OCI-LY7 (cell line): ENCODE measurements around the gene MACROD1. TPM values are rescaled to one million over a fixed set of nuclear protein-coding genes. Genes with fewer than 3 reads are reported as not detected.

Experiments
- BruUV-seq: library from RNA; stranded (reverse); fragments of 400-500 nt; replicated peaks from 2 replicates; lab custom pipeline; 2021; lab: Mats Ljungman, UMichigan
- CTCF ChIA-PET: fragments of 300-600 bp; sonication (Branson Sonifier 250); formaldehyde crosslinking; loops from one replicate; lab custom pipeline; 2022; ENCODE audit warnings: antibody characterized with exemption; ENCODE audit not compliant: unreplicated experiment; lab: Charles Lee
- POLR2A ChIA-PET: fragments of 300-600 bp; sonication (Branson Sonifier 250); formaldehyde crosslinking; loops from one replicate; lab custom pipeline; 2022; ENCODE audit warnings: antibody characterized with exemption; lab: Charles Lee
- DNase-seq: peaks from one replicate; pipeline ENCODE4 v3.0.0-alpha.2; 2015; ENCODE audit warnings: low spot score
- H2AFZ ChIP-seq: fragments of 200-600 bp; sonication (generic), shearing (Covaris generic); 2 replicates; pipeline ENCODE4 v1.6.1; 2014; ENCODE audit warnings: mild to moderate bottlenecking, antibody characterized with exemption, low read length, moderate library complexity
- H3K27ac ChIP-seq: fragments of 200-600 bp; sonication (generic); 2 replicates; pipeline ENCODE4 v1.5.1; 2014; ENCODE audit warnings: mixed run types, low read depth, mild to moderate bottlenecking, moderate library complexity, low read length, inconsistent platforms; ENCODE audit not compliant: poor library complexity, severe bottlenecking
- H3K36me3 ChIP-seq: fragments of 200-600 bp; sonication (generic); 2 replicates; pipeline ENCODE4 v1.6.1; 2014; ENCODE audit warnings: mild to moderate bottlenecking, antibody characterized with exemption, low read length, moderate library complexity, mixed read lengths; ENCODE audit not compliant: insufficient read depth
- H3K4me1 ChIP-seq: fragments of 200-600 bp; sonication (generic); 2 replicates; pipeline ENCODE4 v1.5.1; 2014; ENCODE audit warnings: mild to moderate bottlenecking, low read length; ENCODE audit not compliant: insufficient read depth, poor library complexity, severe bottlenecking
- H3K4me2 ChIP-seq: fragments of 200-600 bp; sonication (generic); 2 replicates; pipeline ENCODE4 v1.6.1; 2014; ENCODE audit warnings: mild to moderate bottlenecking, low read length
- H3K4me3 ChIP-seq: fragments of 200-600 bp; sonication (generic); 2 replicates; pipeline ENCODE4 v1.5.1; 2014; ENCODE audit warnings: mild to moderate bottlenecking, low read depth, low read length; ENCODE audit not compliant: poor library complexity, severe bottlenecking
- H3K79me2 ChIP-seq: fragments of 200-600 bp; sonication (generic); 2 replicates; pipeline ENCODE4 v1.6.1; 2016; ENCODE audit warnings: low read depth, mild to moderate bottlenecking, low read length, moderate library complexity, mixed read lengths; ENCODE audit not compliant: insufficient read depth
- H3K9me2 ChIP-seq: fragments of 200-600 bp; sonication (generic); 2 replicates; pipeline ENCODE4 v1.6.1; 2016; ENCODE audit warnings: mild to moderate bottlenecking, low read length, mixed read lengths; ENCODE audit not compliant: insufficient read depth
- H3K9me3 ChIP-seq: fragments of 200-600 bp; sonication (generic); 2 replicates; pipeline ENCODE4 v1.6.1; 2014; ENCODE audit warnings: mild to moderate bottlenecking, mixed run types, low read length, mixed read lengths
- H4K20me1 ChIP-seq: fragments of 200-600 bp; sonication (generic); 2 replicates; pipeline ENCODE4 v1.6.1; 2014; ENCODE audit warnings: mild to moderate bottlenecking, antibody characterized with exemption, low read length, moderate library complexity, mixed read lengths; ENCODE audit not compliant: insufficient read depth
- EZH2phosphoT487 ChIP-seq: fragments of 200-600 bp; sonication (generic); IDR thresholded peaks from 2 replicates; pipeline ENCODE4 v1.6.1; 2018; ENCODE audit warnings: low read depth, borderline replicate concordance, mild to moderate bottlenecking, mixed run types, antibody characterized with exemption, low read length, moderate library complexity, mixed read lengths
- intact Hi-C: fragments of 100-400 bp; cut with micrococcal nuclease; formaldehyde crosslinking; loops from one replicate; pipeline ENCODE4 v1.10.0; 2022; ENCODE audit not compliant: unreplicated experiment
- total RNA-seq, 2 experiments: library from RNA; depleted of rRNA in 1 of 2; stranded (reverse); fragments of >200 nt in 1 of 2; shearing (Covaris generic) in 1 of 2; gene quantifications; 2 replicates each; pipeline ENCODE4 v1.2.3, GENCODE V29; 2014 to 2022
- TF ChIP-seq, protein P1 (sequence below): fragments of 200-600 bp; sonication (generic); conservative IDR thresholded peaks from 2 replicates; pipeline ENCODE4 v1.5.1; 2014; ENCODE audit warnings: mild to moderate bottlenecking, antibody characterized with exemption, low read length, moderate library complexity, mixed read lengths

The MACROD1 gene
- total RNA-seq, 2 experiments from 2014 or later = 14.7 to 25.4 TPM

DNA sequence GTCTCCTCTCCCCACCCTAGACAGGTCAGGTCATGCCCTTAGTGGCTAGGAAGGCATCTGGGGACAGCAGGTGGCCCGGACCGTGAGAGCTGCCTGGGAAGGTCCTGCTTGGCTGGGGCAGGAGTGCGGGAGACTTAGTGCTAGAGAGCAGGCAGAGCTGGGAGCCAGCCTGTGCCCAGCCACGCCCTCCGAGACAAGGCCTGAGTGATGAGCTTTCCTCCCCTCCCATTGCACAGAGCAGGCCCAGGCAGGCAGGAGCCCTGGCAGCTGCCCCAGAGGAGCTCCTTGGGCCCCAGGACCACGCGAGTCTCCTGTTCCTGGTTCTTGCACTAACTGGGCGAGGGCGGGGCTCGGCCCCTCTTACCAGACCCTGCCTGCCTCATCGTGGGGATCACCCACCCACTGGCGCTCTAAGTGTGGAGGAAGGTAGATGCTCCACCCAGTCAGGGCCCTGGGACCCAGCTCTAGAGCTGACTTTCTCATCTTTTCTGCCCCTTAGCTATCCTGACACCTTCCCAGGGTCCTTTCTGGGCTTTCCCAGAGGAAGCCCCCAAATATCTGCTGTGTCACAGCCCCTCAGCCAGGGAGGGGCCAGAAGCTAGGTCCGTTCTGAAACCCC, 44.9 kb downstream of the MACROD1 start:
- Histone ChIP-seq H3K4me1 (no peaks in the 10 kb centered on the region), H4K20me1 (no peaks in the 10 kb centered on the region), H2AFZ (no peak overlapping the region), H3K9me3 (no peaks in the 10 kb centered on the region), H3K4me2 (no peak overlapping the region), H3K9me2 (no peaks in the 10 kb centered on the region), H3K79me2 (no peaks in the 10 kb centered on the region), H3K27ac (no peak overlapping the region), H3K4me3 (no peak overlapping the region), H3K36me3 (no peaks in the 10 kb centered on the region)
- no peak for DNase-seq
- ChIA-PET POLR2A (no interaction called here), CTCF (no interaction called here)
- no TSS peak for BruUV-seq
- TF ChIP-seq EZH2phosphoT487 = no peak
- TF ChIP-seq, protein P1, sequence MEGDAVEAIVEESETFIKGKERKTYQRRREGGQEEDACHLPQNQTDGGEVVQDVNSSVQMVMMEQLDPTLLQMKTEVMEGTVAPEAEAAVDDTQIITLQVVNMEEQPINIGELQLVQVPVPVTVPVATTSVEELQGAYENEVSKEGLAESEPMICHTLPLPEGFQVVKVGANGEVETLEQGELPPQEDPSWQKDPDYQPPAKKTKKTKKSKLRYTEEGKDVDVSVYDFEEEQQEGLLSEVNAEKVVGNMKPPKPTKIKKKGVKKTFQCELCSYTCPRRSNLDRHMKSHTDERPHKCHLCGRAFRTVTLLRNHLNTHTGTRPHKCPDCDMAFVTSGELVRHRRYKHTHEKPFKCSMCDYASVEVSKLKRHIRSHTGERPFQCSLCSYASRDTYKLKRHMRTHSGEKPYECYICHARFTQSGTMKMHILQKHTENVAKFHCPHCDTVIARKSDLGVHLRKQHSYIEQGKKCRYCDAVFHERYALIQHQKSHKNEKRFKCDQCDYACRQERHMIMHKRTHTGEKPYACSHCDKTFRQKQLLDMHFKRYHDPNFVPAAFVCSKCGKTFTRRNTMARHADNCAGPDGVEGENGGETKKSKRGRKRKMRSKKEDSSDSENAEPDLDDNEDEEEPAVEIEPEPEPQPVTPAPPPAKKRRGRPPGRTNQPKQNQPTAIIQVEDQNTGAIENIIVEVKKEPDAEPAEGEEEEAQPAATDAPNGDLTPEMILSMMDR = no peak
- intact Hi-C loops = no loop called here

DNA sequence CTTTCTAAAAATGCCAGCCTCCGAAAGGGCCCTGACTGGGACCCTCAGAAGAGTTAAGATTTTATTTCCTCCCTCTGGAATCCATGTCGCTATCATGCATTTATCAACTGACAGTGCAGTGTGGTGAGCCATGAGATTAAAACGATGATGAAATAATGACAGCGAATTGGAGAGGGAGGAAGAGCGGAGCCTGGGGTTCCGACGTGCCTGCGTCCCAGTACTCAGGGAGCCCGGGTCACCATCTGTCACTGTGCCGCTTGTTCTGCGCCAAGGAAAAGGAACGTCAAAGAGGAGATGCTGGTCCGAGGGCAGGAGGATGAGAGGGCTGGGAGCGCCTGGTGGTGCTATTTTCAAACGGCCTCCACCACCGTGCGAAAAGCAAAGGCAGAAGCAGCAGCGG, 46.2 kb downstream of the MACROD1 start:
- intact Hi-C loops = no loop called here
- H3K79me2 ChIP-seq = no peaks in the 10 kb centered on the region
- H3K27ac ChIP-seq = no peak overlapping the region
- H3K4me1 ChIP-seq = no peaks in the 10 kb centered on the region
- BruUV-seq = no TSS peak
- TF ChIP-seq, protein P1 = no peak
- no peak for TF ChIP-seq EZH2phosphoT487
- POLR2A ChIA-PET = no interaction called here
- no peaks in the 10 kb centered on the region for H3K36me3 ChIP-seq
- no peak for DNase-seq
- H2AFZ ChIP-seq = no peak overlapping the region
- no peak overlapping the region for H3K4me2 ChIP-seq
- no peaks in the 10 kb centered on the region for H4K20me1 ChIP-seq
- CTCF ChIA-PET = no interaction called here
- no peaks in the 10 kb centered on the region for H3K9me3 ChIP-seq
- H3K4me3 ChIP-seq = no peak overlapping the region
- H3K9me2 ChIP-seq = no peaks in the 10 kb centered on the region

DNA sequence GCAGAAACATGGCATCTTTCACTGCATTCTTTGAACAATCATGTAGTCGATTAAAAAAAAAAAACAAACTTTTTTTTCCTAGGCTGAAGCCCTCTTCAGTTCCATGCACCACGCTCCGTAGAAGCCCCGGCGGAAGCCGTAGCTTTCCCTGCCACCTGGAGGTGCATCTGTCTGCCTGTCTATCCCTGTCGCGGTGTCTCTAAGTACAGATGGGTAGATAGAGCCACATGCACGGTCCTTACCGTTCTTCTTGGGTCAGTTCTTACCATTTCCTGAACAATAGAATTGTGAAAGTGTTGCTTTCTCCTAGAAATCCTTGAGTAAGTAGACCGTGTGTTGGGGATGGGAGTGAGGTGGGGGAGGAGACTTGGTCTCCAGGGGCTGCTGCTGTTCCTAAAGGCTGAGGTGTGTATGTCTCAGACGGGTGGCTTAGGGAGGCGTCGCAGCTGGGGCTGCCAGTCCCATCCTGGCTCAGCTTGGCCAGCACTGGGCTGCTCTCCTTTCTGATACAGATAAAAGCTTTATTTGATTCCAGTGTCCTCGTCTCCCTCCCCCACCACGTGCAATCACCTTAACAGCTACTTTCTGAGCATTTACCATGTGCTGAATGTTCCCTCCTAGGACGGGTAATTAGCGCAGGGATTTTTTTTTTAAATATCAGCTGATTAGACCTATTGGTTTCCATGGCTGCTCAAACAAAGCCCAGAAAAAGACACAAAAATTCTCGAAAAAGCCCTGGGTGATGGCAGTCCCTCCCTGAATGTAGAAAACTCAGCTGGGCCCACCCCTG, 46.8 kb downstream of the MACROD1 start:
- TF ChIP-seq, protein P1 = no peak
- TF ChIP-seq EZH2phosphoT487 = no peak
- ChIA-PET POLR2A (no interaction called here), CTCF (no interaction called here)
- Histone ChIP-seq H3K27ac (no peak overlapping the region), H4K20me1 (no peaks in the 10 kb centered on the region), H3K9me2 (no peaks in the 10 kb centered on the region), H3K79me2 (no peaks in the 10 kb centered on the region), H3K36me3 (no peaks in the 10 kb centered on the region), H3K4me1 (no peaks in the 10 kb centered on the region), H3K4me3 (no peak overlapping the region), H3K9me3 (no peaks in the 10 kb centered on the region), H2AFZ (no peak overlapping the region), H3K4me2 (no peak overlapping the region)
- DNase-seq = no peak
- no TSS peak for BruUV-seq
- intact Hi-C loops = no loop called here
